Prostate gland (tissue), 2 donors: Measurements from ENCODE around the gene WDFY2.

Experiments
- CTCF ChIP-seq, 4 experiments: fragments of 200-600 bp in 2 of 4; fragments of 450-650 bp in 2 of 4; sonication (generic) in 2 of 4; IDR thresholded peaks; 1 replicate in 3 of 4; 2 replicates in 1 of 4; pipeline ENCODE4 v1.5.1; 2016 to 2019; ENCODE audit warnings: antibody characterized with exemption in 4 of 4, mild to moderate bottlenecking in 2 of 4, moderate library complexity in 2 of 4
- POLR2AphosphoS5 ChIP-seq: sonication (generic); formaldehyde crosslinking; IDR thresholded peaks from one replicate; pipeline ENCODE4 v1.6.1; 2017; ENCODE audit warnings: antibody characterized with exemption

- TF ChIP-seq CTCF (IDR thresholded peaks at IDR 0.05) (no peak), POLR2AphosphoS5 (no peak)
Observed at GRCh38 chr13:51626749-51627148, 42.5 kb downstream of the WDFY2 start.
